Skin epidermis (tissue), 12 donors: ENCODE data around the gene ISOC2.
"Not testable (repeated sequence)": the region's sequence is repeated elsewhere in the genome, so short reads cannot be mapped to it uniquely, and the experiment has no call there.

Source experiments
- H3K27ac ChIP-seq, 21 experiments: fragments of 200-600 bp; sonication (generic) in 11 of 21; one replicate each; pipeline ENCODE4 v1.5.0; 2020; ENCODE audit warnings: mild to moderate bottlenecking in 3 of 21, inconsistent platforms in 2 of 21, moderate library complexity in 2 of 21
- H3K4me3 ChIP-seq, 7 experiments: fragments of 200-600 bp; sonication (generic) in 2 of 7; one replicate each; pipeline ENCODE4 v1.5.0; 2020; ENCODE audit warnings: inconsistent platforms in 2 of 7, mild to moderate bottlenecking in 2 of 7, moderate library complexity in 1 of 7

ISOC2 gene

DNA sequence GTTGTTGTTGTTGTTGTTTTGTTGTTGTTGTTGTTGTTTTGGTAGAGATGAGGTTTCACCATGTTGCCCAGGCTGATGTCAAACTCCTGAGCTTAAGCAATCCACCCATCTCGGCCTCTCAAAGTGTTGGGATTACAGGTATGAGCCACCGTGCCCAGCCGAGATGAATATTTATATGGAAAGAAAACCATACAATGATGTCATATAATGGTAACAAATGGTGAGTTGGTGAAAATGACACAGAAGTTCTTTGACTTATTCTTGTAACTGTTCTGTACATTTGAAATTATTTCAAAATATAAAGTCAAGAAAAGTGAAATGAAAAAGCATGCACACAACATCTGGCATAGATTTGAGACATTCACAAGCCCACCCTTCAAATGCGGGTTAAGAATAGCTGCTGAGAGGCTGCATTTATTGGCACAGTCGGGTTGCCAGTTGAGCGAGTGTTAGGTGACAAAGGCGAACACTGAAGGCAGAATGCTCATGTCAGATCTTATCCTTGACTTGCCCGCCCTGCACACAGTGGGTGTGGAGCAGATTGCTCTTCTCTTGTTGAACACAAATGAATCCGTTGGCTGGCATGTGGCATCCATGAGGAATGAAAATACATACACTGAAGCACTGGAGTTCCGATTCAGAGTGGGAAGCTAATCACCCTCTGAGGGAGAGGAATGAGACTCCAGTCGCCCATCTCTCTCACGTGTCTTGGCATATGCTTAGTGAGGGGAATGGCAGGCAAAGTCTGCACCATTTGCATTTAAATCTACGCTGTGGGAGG lies 38.0 kb downstream of the ISOC2 start:
- Histone ChIP-seq H3K4me3 (no peak overlapping the region), H3K27ac (no peak overlapping the region)

DNA sequence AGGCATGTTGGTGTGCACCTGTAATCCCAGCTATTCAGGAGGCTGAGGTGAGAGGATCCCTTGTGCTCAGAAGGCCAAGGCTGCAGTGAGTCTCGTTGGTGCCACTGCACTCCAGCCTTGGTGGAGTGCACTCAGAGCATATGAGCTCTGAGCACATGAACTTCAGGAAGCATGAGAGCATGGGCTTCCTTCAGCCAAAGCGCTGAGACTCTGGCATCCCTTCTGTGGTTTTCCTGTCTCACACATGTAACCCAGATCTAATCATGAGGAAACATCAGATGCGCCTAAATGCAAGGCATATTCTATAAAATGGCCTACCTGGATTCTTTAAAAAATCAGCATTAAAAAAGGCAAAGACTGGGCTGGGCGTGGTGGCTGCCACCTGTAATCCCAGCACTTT lies 40.2 kb downstream of the ISOC2 start:
- H3K27ac ChIP-seq: peak overlapping the region in 1 of 21 experiments; percentile 29

DNA sequence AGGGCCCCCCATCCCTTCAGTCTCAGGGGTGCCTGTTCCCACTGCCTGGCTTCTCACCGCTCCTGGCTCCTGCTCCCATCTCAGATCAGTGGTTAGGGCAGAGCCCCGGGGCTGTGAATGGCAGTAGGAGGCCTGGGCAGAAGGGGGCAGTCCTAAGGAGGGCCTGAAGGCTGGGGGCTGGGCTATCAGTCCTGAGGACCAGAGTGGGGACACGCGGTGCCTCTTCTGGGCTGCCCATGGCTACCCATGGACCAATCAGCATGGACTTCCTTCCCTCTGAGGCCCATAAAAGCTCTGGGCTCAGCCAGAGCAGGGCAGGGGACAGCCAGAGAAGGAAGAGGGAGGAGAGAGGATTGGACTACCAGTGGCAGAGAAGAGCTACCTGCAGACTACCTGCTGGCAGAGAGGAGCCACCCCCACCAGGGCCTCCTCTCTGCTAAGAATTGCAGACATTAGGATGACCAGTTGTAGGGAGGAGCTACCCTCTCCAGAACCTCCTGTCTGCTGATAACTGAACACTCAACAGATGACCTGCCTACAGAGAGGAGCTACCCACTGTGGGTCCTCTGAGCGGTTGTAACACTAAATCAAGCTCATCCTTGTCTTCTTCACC lies 41.7 kb downstream of the ISOC2 start:
- no peak overlapping the region for H3K4me3 ChIP-seq
- no peak overlapping the region for H3K27ac ChIP-seq

More for the DNA sequence above, 40.2 kb downstream of the ISOC2 start:
- H3K4me3 ChIP-seq: not testable (repeated sequence)

- no peak overlapping the region for H3K4me3 ChIP-seq
- H3K27ac ChIP-seq: no peak overlapping the region
Measured at GRCh38 chr19:55419103-55419502, 42.3 kb downstream of the ISOC2 start.

DNA sequence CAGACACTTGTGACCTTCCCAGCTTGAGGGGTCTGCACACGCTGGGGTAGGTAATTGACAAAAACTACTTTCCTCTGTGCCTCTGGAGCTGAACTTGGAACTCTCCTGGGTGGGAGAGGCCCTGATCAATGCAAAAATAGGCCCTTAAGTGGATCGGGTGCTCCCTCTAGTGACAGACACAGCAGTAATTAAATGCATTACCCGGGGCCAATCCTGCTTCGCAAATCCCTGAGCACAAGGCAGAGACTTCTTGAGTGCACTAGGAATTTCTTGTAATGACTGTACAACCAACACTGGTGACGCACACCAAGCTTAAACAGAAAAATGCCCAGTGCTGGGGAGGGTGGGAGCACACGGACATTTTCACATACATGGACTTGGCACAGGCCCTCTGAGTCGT lies 43.3 kb downstream of the ISOC2 start:
- no peak overlapping the region for H3K27ac ChIP-seq
- no peak overlapping the region for H3K4me3 ChIP-seq

DNA sequence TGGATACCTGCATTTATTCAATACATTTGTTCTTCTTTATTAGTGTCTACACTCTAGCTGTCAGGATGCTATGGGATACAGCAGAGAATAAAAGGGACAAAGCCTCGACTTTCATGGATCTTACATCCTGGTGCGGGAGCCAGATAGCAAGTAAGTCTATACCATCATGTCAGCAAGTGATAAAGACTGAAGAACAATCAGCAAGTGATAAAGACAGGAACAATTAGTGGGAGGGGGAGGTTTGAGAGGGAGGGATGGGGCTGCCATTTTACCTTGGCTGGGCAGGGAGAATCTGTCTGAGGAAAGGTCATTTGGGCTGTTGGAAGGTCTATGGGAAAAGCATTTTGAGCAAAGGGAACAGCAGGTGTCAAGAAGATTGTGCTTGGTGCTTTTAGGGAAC lies 51.3 kb downstream of the ISOC2 start:
- Histone ChIP-seq H3K4me3 (no peak overlapping the region), H3K27ac (no peak overlapping the region)

- H3K27ac ChIP-seq, H3K4me3 ChIP-seq: not testable (repeated sequence)
Measured at GRCh38 chr19:55409179-55409578, 52.3 kb downstream of the ISOC2 start.

GRCh38 chr19:55408533-55408872 lies 52.9 kb downstream of the ISOC2 start:
- peak overlapping the region; percentile 24 to 99 (median 79) for H3K4me3 ChIP-seq
- peak overlapping the region; percentile 41 to 100 (median 97) for H3K27ac ChIP-seq

DNA sequence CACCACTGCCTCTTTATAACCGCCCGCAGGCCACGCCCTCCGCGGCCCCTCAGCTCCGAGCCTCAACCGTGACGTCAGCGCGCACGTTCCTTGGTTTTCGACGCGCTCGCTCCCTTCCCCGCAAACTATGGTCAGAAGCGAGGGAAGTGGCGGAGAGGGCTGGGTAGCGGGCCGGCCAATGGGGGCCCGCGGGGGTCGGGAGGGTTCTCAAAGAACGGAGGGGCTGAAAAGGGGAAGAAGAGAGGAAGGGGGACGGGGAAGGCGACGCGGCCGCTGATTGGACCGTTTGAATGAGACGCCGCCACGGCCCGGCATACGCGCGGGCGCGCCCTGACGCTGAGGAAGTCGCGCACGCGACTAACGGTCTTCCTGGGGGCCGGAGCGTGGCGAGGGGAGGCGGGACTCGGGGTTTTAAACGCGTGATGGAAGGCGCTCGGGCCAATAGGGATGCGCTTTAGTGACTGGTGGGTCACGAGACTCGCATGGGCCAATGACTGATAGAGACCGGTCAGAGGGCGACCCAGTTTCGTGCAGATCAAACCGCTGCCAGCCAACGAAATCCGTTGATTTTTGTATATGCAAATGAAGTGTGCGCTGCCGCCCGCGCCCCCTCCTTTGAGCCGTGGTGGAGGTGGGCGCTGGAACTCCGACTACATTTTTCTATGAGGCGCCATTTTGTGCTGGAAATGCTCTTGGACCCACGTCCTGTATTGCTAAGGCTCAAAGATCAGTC lies 53.5 kb downstream of the ISOC2 start:
- Histone ChIP-seq H3K4me3 (peak overlapping the region; percentile 68 to 99 (median 79)), H3K27ac (peak overlapping the region; percentile 68 to 100 (median 98))

DNA sequence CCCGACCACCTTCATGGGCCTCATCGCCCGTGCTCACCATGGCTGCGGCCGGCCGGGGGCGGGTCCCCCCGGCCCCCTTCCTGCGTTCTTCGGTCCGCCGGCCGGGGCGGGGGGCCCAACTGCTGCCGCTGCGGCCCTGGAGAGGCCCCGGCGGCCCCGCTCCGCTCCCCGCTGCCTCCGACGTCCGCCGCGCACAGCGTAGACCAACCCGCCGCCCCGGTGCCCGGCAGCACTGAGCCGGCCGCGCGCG lies 54.0 kb downstream of the ISOC2 start, which contains the start of gene UBE2S:
Gene UBE2S, minus strand, starts transcription at position 239 of the 250 bp plus-strand sequence. Its CDS starts 199 bp downstream, at position 40.
- H3K27ac ChIP-seq: peak within 1 kb of the TSS; percentile 68 to 100 (median 98)

DNA sequence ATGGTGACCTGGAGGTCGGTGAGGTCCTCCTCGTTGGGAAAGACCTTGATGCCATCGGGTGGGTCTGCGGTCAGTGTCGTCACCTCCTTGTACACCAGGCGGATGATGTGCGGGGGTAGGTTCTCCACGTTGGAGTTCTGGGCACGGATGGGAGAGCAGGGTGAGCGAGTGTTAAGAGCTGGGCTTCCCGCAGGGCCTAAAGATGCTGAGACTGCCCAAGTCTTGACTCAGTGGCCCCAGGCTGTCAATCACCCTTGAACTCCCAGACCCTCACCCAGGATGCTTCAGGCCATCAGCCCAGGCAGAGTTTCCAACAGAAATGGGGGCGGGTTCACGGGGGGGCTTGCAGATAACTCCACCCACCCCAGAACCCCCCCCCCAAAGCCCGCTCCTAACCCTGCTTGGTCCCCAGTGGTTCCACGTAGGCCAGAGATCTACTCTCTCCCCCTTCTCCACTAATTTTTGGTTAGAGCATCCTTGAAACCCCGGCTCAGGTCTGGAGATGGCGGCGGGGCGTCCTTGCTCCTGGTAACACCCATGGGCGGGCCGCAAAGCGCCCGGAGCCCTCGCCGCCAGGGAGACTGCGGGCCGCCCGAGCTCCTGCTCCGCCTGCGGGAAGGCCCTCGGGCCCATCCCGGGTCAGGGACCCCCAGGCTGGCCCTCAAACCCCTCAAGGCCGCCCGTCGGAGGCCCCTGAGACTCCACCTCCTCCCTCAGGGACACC lies 54.5 kb downstream of the ISOC2 start:
- Histone ChIP-seq H3K4me3 (peak overlapping the region; percentile 68 to 99 (median 79)), H3K27ac (peak overlapping the region; percentile 68 to 100 (median 98))

More for the DNA sequence above, 54.0 kb downstream of the ISOC2 start, which contains the start of gene UBE2S:
- peak within 1 kb of the TSS; percentile 68 to 99 (median 79) for H3K4me3 ChIP-seq

GRCh38 chr19:55406091-55406825 lies 55.2 kb downstream of the ISOC2 start:
- peak overlapping the region in 9 of 21 experiments; percentile 92 to 100 (median 98) for H3K27ac ChIP-seq
- peak overlapping the region; percentile 68 to 99 (median 79) for H3K4me3 ChIP-seq

DNA sequence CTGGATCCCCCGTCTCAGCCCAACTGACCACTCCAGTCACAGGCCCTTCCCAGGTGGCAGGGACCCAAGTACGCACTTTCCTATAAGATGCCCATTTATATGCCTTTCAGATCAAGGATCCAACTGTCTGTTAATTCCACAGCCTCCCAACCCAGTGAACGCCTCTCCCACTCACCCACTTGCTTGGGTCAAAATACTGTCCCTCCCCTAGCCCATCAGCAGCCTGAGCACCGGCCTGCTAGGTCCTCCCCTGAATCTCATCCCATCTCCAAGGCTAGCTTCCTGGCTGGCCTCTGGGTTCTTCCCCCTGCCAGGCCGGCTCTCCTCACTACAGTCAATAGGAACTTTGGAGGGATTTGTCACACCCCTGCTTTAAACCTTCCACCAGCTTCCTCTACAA lies 55.8 kb downstream of the ISOC2 start:
- Histone ChIP-seq H3K4me3 (no peak overlapping the region), H3K27ac (no peak overlapping the region)
